GM20000 (cell line): ENCODE data around the gene CPO.
"Not testable (repeated sequence)": the region's sequence is repeated elsewhere in the genome, so short reads cannot be mapped to it uniquely, and the experiment has no call there.

ENCODE experiments used
- DNase-seq: peaks from one replicate; pipeline ENCODE4 v3.0.0; 2012; ENCODE audit warnings: low spot score
- CTCF ChIP-seq: IDR thresholded peaks from 2 replicates; pipeline ENCODE4 v1.5.1; 2012; ENCODE audit warnings: mild to moderate bottlenecking, control low read depth; ENCODE audit errors: extremely low read depth, missing control alignments

Gene CPO

GRCh38 chr2:206921529-206921928 is 17.8 kb upstream of the CPO start:
- DNase-seq: no peak

DNA sequence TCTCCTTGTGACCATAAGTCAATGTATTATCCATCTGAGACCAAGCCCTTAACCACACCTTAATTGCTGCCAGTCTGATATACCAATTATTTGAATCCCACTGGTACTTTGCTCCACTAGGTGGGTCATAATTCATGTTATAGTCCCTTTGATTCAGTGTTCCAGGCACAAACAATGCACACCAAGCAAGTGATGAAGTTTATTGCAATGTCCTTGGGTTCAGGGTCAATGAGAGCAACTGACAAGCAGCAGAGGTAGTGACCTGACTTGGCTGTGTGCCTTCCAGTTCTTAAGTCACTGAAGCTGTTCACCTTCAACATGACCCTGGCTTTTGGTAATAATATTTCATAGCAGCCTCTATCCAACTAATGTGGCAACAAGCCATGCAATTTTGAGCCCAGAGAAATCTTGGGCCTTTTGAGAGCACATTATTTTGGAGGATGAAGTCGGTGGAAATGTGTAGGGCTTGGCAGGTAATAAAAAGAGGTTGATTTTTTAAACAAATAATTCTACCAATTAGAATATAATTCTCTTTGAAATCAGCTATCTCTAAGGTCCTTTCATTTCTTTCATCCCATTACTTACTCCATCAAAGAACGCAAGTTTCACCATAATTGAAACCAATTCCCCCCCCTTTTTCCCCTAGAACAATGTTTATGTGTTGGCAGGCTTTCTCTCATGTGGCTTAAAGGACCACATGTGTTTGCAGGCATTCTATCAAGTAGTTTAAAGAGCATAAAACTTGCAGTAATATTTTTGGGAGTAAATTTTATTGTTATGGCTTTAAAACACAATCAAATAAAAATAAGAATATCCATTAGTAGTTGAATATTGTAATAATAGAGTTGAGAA is 3.1 kb upstream of the CPO start:
- no peak for TF ChIP-seq CTCF
- DNase-seq: no peak

More at GRCh38 chr2:206921529-206921928, 17.8 kb upstream of the CPO start:
- no peak for TF ChIP-seq CTCF

DNA sequence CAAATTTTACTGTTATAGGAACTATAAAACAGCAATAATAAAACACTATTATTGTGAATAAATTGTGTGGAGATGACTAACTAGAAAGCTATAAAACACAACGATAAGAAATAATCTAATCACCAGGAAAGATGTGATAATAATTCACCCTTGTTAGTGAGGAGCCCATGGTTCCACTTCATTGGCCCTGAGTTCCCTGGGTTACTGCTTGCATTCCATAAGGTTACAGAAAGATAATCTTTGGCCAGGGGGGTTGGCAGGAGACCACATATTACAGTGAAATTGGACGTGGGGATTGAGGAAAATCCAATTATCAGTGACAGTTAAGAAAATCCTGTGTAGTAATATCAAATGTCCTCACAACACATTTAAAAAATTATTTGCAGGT is 2.5 kb upstream of the CPO start:
- no peak for DNase-seq
- TF ChIP-seq CTCF: no peak

DNA sequence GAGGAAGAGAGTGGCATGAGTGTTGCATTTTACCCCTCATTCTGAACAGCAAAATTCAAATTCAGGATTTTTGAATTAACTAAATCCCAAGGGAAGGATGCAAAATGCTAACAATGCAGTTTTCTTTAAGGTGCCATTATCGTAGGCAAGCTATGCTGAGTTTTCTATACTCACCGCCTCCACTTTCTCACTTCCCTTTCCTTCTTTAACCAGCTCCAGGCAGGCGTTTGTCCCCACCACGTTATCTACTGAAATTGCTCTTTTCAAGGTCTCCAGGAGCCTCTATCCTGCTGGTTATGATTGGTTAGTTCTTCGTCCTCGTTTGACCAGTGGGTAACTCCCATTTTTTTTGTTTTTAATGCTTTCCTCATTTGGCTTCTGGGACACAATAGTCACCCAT is 1.8 kb upstream of the CPO start:
- no peak for TF ChIP-seq CTCF
- DNase-seq: peak; percentile 25

DNA sequence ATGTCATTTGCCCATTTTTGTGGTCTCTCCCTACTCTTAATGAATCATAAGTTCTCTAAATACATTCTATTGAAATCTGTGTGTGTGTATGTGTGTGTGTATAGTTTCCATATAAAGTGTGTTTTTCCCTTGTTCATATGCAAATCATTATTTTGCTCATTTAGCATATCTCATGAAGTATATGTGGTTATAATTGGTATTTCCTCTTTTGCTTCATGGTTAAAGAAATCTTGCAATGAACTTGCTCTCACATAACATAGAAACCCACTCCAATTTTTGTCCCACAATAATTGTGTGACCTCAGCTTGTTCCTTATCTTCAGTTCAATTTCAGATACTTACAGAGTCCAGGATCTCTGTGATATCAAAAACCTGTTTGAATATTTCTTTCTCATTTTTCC is 1.2 kb downstream of the CPO start:
- DNase-seq: no peak
- no peak for TF ChIP-seq CTCF

DNA sequence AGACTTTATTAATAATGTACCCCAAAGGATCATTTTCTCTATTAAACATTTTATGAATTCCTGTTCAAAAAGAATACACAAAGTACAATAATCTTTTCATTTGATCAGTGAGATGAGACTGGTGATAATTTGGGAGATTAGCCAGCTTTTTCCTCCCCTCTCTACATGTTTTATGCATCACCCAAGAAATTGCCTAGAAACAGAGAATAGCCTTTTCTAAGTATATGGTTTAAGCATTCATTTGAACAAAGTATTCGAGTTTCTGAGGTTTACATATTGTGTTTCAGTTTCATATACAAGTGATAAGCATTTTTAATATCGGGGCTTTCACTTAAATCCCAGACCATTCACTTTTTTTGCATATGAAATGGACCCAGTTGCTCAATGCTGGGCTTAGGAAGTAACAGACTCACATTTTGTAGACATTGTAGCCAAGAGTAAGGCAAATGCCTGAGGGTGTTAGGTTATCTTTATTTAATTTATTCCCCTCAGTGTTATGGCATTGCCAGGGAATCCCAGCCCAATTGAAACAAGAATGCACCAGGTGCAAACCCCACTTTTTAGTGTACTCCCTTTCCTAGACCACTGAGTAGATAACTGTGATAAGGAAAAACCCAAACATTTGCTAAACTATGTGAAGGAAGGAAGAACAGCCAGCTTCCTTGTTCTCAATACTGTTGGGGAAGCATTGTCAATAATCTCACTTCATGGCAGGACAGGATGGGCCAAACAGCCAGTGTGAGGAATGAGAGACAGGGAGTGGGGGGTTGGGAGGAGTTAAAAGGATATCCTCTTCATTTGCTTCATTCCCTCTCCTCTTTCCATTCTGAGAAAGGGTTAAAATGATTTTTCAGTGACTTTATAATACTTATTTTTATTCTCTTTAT is 3.5 kb downstream of the CPO start:
- no peak for DNase-seq
- no peak for TF ChIP-seq CTCF

DNA sequence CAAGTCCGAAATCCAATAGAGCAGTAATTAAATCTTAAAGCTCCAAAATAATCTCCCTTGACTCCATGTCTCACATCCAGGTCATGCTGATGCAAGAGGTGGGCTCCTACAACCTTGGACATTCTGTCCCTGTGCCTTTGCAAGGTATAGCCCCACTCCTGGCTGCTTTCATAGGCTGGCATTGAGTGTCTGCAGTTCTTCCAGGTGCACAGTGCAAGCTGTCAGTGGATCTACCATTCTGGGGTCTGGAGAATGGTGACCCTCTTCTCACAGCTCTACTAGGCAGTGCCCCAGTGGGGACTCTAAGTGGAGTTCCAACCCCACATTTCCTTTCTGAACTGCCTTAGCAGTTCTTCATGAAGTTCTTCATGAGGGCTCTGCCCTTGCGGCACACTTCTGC is 14.1 kb downstream of the CPO start:
- DNase-seq: not testable (repeated sequence)
